GM12878 (cell line): ENCODE data around the gene AAGAB. TPM values are rescaled to one million over a fixed set of nuclear protein-coding genes. Genes with fewer than 3 reads are reported as not detected.

ENCODE experiments used
- ATAC-seq: fragments of 200-7000 bp; cut with Tn5 transposase; 3 replicates; pipeline ENCODE4 v1.9.1; 2020; ENCODE audit warnings: mild to moderate bottlenecking, moderate library complexity
- BruUV-seq: library from RNA; stranded (reverse); fragments of 400-500 nt; replicated peaks from 2 replicates; lab custom pipeline; 2021; lab: Mats Ljungman, UMichigan
- CTCF ChIA-PET: fragments of 300-600 bp; sonication (Branson Sonifier 250); formaldehyde crosslinking; extraction: SDS; loops from one replicate; lab custom pipeline; 2021; ENCODE audit warnings: inconsistent platforms; lab: Yijun Ruan, JAX
- POLR2A ChIA-PET: fragments of 350-600 bp; formaldehyde crosslinking; extraction: SDS; loops from one replicate; lab custom pipeline; 2021; ENCODE audit warnings: inconsistent platforms; lab: Charles Lee
- RAD21 ChIA-PET: fragments of 300-600 bp; sonication (Branson Sonifier 250); formaldehyde crosslinking; loops from one replicate; lab custom pipeline; 2023; ENCODE audit warnings: antibody characterized with exemption; ENCODE audit not compliant: unreplicated experiment; lab: Charles Lee
- SMC1A ChIA-PET: fragments of 300-600 bp; sonication (Branson Sonifier 250); formaldehyde crosslinking; loops from one replicate; lab custom pipeline; 2023; ENCODE audit not compliant: unreplicated experiment, uncharacterized antibody; lab: Charles Lee
- DNase-seq: peaks from one replicate; pipeline ENCODE4 v3.0.0-alpha.2; 2011; ENCODE audit warnings: low read depth, low spot score
- FAIRE-seq: peaks from 3 replicates; lab custom pipeline; 2011; peaks lifted over from hg19 to GRCh38; lab: Jason Lieb, UNC
- H2AFZ ChIP-seq: 2 replicates; pipeline ENCODE4 v1.6.0; 2011; ENCODE audit warnings: low read depth, low read length, control low read depth; ENCODE audit not compliant: control insufficient read depth
- H3K27ac ChIP-seq: 2 replicates; pipeline ENCODE4 v1.5.1; 2011; ENCODE audit warnings: control low read depth; ENCODE audit not compliant: control insufficient read depth, insufficient read depth
- H3K27me3 ChIP-seq, 2 experiments: replicated peaks in 1 of 2; 2 replicates each; pipeline versions ENCODE4 v1.6.0 to v1.6.1; 2011; ENCODE audit warnings: low read length in 1 of 2; ENCODE audit not compliant: control insufficient read depth in 2 of 2, insufficient read depth in 2 of 2
- H3K36me3 ChIP-seq, 2 experiments: 2 replicates each; pipeline ENCODE4 v1.5.1; 2011; ENCODE audit warnings: low read length in 1 of 2; ENCODE audit not compliant: control insufficient read depth in 2 of 2, insufficient read depth in 2 of 2
- H3K4me1 ChIP-seq: 2 replicates; pipeline ENCODE4 v1.6.1; 2011; ENCODE audit warnings: mild to moderate bottlenecking, low read length, moderate library complexity, mixed read lengths; ENCODE audit not compliant: control insufficient read depth, insufficient read depth
- H3K4me2 ChIP-seq: 2 replicates; pipeline ENCODE4 v1.6.0; 2011; ENCODE audit warnings: control low read depth; ENCODE audit not compliant: control insufficient read depth, insufficient read depth
- H3K4me3 ChIP-seq: fragments of 200-600 bp; sonication (generic); 2 replicates; pipeline ENCODE4 v1.5.1; 2016
- H3K79me2 ChIP-seq: 2 replicates; pipeline ENCODE4 v1.6.0; 2011; ENCODE audit warnings: low read length; ENCODE audit not compliant: control insufficient read depth, insufficient read depth
- H3K9ac ChIP-seq: 2 replicates; pipeline ENCODE4 v1.8.0; 2011; ENCODE audit warnings: low read length, control low read depth, mixed read lengths; ENCODE audit not compliant: control insufficient read depth, insufficient read depth
- H3K9me3 ChIP-seq: replicated peaks from 3 replicates; pipeline ENCODE4 v1.5.1; 2011; ENCODE audit warnings: mild to moderate bottlenecking, low read length; ENCODE audit not compliant: control insufficient read depth, insufficient read depth
- H4K20me1 ChIP-seq: 2 replicates; pipeline ENCODE4 v1.6.0; 2011; ENCODE audit not compliant: control insufficient read depth, insufficient read depth
- STAT3 ChIP-seq: IDR thresholded peaks from 2 replicates; pipeline ENCODE4 v1.6.1; 2011; ENCODE audit warnings: low read depth, low read length, improper control_type of control experiment
- WRNIP1 ChIP-seq: IDR thresholded peaks from 2 replicates; pipeline ENCODE4 v1.6.1; 2011; ENCODE audit warnings: low read depth, low read length, improper control_type of control experiment, borderline replicate concordance
- WGBS: methylation state at CpG from one replicate; pipeline ENCODE4 v1.1.6; 2016; ENCODE audit warnings: low lambda C conversion rate; ENCODE audit not compliant: insufficient replicate concordance, insufficient coverage; ENCODE audit errors: missing lambda C conversion rate; 5-methylcytosine and 5-hydroxymethylcytosine counted together
- in situ Hi-C: fragments of 300-500 bp; cut with MboI; formaldehyde crosslinking; loops from 9 replicates; pipeline ENCODE4 v1.14.3; 2018; ENCODE audit warnings: mixed read lengths
- intact Hi-C: fragments of 100-400 bp; cut with micrococcal nuclease; formaldehyde crosslinking; loops from one replicate; pipeline ENCODE4 v1.14.2; 2022; ENCODE audit not compliant: unreplicated experiment
- polyA plus RNA-seq, 11 experiments: library from polyadenylated mRNA; depleted of rRNA in 4 of 11; unstranded in 6 of 11; stranded (reverse) in 5 of 11; fragments of >200 nt; fragmentation: Nextera tagmentation in 4 of 11; fragmentation: Illumina TruSeq in 1 of 11; extraction: Ambion mirVana in 4 of 11; extraction: Trizol in 1 of 11; gene quantifications; 1 replicate in 1 of 11; 2 replicates in 10 of 11; pipeline versions ENCODE4 v1.2.1 to v1.2.3, GENCODE V29; 2011 to 2016; ENCODE audit warnings: inconsistent platforms in 2 of 11, missing spikeins in 2 of 11, low read depth in 1 of 11
- total RNA-seq, 4 experiments: library from RNA; depleted of rRNA in 3 of 4; stranded (reverse); fragments of >200 nt in 3 of 4; fragmentation: Illumina TruSeq in 1 of 4; extraction: Trizol in 1 of 4; gene quantifications; 2 replicates each; pipeline versions ENCODE4 v1.2.1 to v1.2.3, GENCODE V29; 2013 to 2021
- TF ChIP-seq, protein P1 (sequence below), 3 experiments: IDR thresholded peaks in 2 of 3; conservative IDR thresholded peaks in 1 of 3; 2 replicates each; pipeline ENCODE4 v1.5.1; 2011; ENCODE audit warnings: low read depth in 3 of 3, low read length in 3 of 3, mild to moderate bottlenecking in 3 of 3, control low read depth in 2 of 3, moderate library complexity in 2 of 3, inconsistent platforms in 1 of 3, mixed read lengths in 1 of 3; ENCODE audit not compliant: control insufficient read depth in 2 of 3, insufficient read depth in 1 of 3; ENCODE audit errors: extremely low read depth in 1 of 3

The AAGAB gene
- total and polyA plus RNA-seq, 10 of the 15 experiments (the other 5 are each of a cell fraction or from before 2014, with no cell fraction given): 11.4 to 62.3 (median 38.0) TPM

DNA sequence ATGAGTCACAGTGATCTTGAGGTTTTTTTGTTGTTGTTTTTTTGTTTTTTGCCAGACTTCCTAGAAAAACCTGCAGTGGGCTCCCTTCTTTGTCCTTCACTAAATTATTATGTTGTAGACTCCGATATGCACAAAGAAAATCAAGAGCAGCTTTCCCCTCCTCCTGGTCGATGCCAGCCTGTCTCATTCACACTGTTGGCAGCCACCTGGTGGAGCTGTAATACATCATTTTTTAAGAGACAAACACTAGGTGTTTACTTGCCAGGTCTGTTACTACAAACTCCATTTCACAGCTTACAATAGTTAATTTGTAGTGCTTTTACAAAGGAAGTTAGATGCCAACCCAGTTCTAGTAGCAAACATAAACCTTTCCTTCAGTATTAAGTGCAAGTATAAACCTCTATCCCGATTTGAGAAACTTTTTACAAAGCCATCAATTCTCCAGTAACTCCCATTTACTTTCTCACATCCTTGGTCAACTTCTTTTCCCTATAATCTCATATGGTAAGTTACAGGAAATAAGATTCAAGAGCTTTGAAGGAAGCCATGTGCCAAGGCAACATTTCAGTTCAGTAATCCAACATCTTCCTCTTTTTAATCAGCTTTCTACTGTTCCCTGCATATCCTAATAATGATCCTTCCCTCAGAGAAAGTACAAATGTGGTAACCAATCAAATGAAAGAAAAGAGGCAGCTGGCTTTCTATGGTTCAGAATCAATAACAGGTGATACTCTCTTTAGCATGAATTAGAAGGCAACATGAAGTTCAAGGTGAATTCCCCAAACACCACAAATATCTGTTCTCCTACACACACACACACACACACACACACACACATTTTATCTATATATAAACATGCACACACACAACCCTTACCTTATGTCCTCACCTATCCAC is 14.0 kb downstream of the AAGAB start (continued):
- TF ChIP-seq, protein P1, sequence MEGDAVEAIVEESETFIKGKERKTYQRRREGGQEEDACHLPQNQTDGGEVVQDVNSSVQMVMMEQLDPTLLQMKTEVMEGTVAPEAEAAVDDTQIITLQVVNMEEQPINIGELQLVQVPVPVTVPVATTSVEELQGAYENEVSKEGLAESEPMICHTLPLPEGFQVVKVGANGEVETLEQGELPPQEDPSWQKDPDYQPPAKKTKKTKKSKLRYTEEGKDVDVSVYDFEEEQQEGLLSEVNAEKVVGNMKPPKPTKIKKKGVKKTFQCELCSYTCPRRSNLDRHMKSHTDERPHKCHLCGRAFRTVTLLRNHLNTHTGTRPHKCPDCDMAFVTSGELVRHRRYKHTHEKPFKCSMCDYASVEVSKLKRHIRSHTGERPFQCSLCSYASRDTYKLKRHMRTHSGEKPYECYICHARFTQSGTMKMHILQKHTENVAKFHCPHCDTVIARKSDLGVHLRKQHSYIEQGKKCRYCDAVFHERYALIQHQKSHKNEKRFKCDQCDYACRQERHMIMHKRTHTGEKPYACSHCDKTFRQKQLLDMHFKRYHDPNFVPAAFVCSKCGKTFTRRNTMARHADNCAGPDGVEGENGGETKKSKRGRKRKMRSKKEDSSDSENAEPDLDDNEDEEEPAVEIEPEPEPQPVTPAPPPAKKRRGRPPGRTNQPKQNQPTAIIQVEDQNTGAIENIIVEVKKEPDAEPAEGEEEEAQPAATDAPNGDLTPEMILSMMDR (IDR thresholded peaks at IDR 0.05 in 2 of 3, conservative IDR thresholded peaks at IDR 0.05 in 1 of 3; ENCODE audit: control insufficient read depth in 2 of 3, extremely low read depth in 1 of 3, insufficient read depth in 1 of 3, low read depth in 3 of 3, low read length in 3 of 3): peak; percentile 25 to 46 (median 38); a peak in 5 of 6 replicates
- TF ChIP-seq, all 136 proteins: peak for 6

DNA sequence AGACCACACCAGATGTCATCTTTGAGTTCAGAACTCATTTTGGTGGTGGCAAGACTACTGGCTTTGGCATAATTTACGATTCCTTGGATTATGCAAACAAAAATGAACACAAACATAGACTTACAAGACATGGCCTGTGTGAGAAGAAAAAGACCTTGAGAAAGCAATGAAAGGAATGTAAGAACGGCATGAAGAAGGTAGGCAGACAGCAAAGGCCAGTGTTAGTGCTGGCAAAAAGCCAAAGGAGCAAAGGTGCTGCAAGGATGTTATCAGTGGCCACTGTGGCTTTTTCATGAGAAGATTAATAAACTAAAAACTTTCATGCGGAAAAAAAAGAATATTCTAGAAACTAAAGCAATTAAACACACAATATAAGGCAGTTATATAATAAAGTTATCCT is 21.9 kb downstream of the AAGAB start:
- ChIA-PET RAD21 (no interaction called here), POLR2A (interaction anchor here (0.7 kb wide), 1 partner anchor 13 kb away, joined by 6 read pairs; no protein-coding TSS in a partner anchor), SMC1A (interaction anchor here (0.7 kb wide), 1 partner anchor 401 kb away, joined by 3 read pairs; no protein-coding TSS in a partner anchor), CTCF (no interaction called here)
- ATAC-seq (no peak), FAIRE-seq (no peak), DNase-seq (no peak)
- H3K79me2 ChIP-seq: peaks cover 2% of the 10 kb centered on the region; the same call in 1 of the 2 replicates
- H2AFZ ChIP-seq: no peak overlapping the region
- no peak overlapping the region for H3K4me2 ChIP-seq
- no peaks in the 10 kb centered on the region for H3K9me3 ChIP-seq
- no peaks in the 10 kb centered on the region for H4K20me1 ChIP-seq
- peaks cover 2 to 17% of the 10 kb centered on the region in 2 experiments for H3K36me3 ChIP-seq
- in situ Hi-C loops (no loop called here), intact Hi-C loops (no loop called here)
- BruUV-seq: no TSS peak
- no peak overlapping the region for H3K27ac ChIP-seq
- no peak overlapping the region for H3K9ac ChIP-seq
- TF ChIP-seq WRNIP1 (no peak), STAT3 (no peak)
- no peaks in the 10 kb centered on the region for H3K27me3 ChIP-seq
- WGBS: 97% methylated on average over 3 of the region's 3 CpGs
- H3K4me1 ChIP-seq: no peaks in the 10 kb centered on the region
- H3K4me3 ChIP-seq: no peak overlapping the region
